Loucy (cell line): ENCODE measurements around the gene EGFL7.

ENCODE experiments used
- H2AFZ ChIP-seq: fragments of 200-600 bp; sonication (generic); 2 replicates; pipeline ENCODE4 v1.6.0; 2016; ENCODE audit warnings: antibody characterized with exemption, mild to moderate bottlenecking, low read length, moderate library complexity
- H3F3A ChIP-seq: fragments of 200-600 bp; 2 replicates; pipeline ENCODE4 v1.6.0; 2016; ENCODE audit warnings: antibody characterized with exemption, low read depth, mild to moderate bottlenecking
- H3K27me3 ChIP-seq: fragments of 200-600 bp; sonication (generic); 2 replicates; pipeline ENCODE4 v1.6.1; 2014; ENCODE audit warnings: low read length, mild to moderate bottlenecking; ENCODE audit not compliant: insufficient read depth, poor library complexity, severe bottlenecking
- H3K36me3 ChIP-seq: fragments of 200-600 bp; sonication (generic); 2 replicates; pipeline ENCODE4 v1.6.1; 2016; ENCODE audit warnings: low read length; ENCODE audit not compliant: insufficient read depth
- H3K4me1 ChIP-seq: fragments of 200-600 bp; sonication (generic); 2 replicates; pipeline ENCODE4 v1.5.1; 2014; ENCODE audit warnings: low read length, mild to moderate bottlenecking; ENCODE audit not compliant: insufficient read depth, poor library complexity, severe bottlenecking
- H3K4me2 ChIP-seq: fragments of 200-600 bp; sonication (generic); 2 replicates; pipeline ENCODE4 v1.6.0; 2014; ENCODE audit warnings: antibody characterized with exemption, low read length, low read depth, mild to moderate bottlenecking; ENCODE audit not compliant: poor library complexity, severe bottlenecking
- H3K4me3 ChIP-seq: fragments of 200-600 bp; sonication (generic); 2 replicates; pipeline ENCODE4 v1.5.1; 2014; ENCODE audit warnings: low read length, mild to moderate bottlenecking, mixed read lengths; ENCODE audit not compliant: poor library complexity, severe bottlenecking
- H3K79me2 ChIP-seq: fragments of 200-600 bp; sonication (generic); 2 replicates; pipeline ENCODE4 v1.6.1; 2014; ENCODE audit warnings: low read length; ENCODE audit not compliant: insufficient read depth
- H3K9ac ChIP-seq: fragments of 200-600 bp; sonication (generic); 2 replicates; pipeline ENCODE4 v1.6.0; 2014; ENCODE audit warnings: mild to moderate bottlenecking, low read depth, low read length, moderate library complexity; ENCODE audit not compliant: poor library complexity, severe bottlenecking
- H3K9me2 ChIP-seq: fragments of 200-600 bp; sonication (generic); replicated peaks from 2 replicates; pipeline ENCODE4 v1.6.1; 2016; ENCODE audit warnings: low read depth, low read length, mixed read lengths
- H3K9me3 ChIP-seq: fragments of 200-600 bp; sonication (generic); 2 replicates; pipeline ENCODE4 v1.6.1; 2014; ENCODE audit warnings: mild to moderate bottlenecking, antibody characterized with exemption, low read length, low read depth; ENCODE audit not compliant: insufficient read depth
- H4K20me1 ChIP-seq: fragments of 200-600 bp; sonication (generic); 2 replicates; pipeline ENCODE4 v1.6.0; 2014; ENCODE audit warnings: antibody characterized with exemption, low read length, mild to moderate bottlenecking; ENCODE audit not compliant: insufficient read depth, poor library complexity, severe bottlenecking
- CTCF ChIP-seq: fragments of 200-600 bp; sonication (generic); conservative IDR thresholded peaks from 2 replicates; pipeline ENCODE4 v1.5.1; 2014; ENCODE audit warnings: mild to moderate bottlenecking, antibody characterized with exemption, low read length
- EZH2phosphoT487 ChIP-seq: fragments of 200-600 bp; IDR thresholded peaks from 2 replicates; pipeline ENCODE4 v1.6.1; 2018; ENCODE audit warnings: antibody characterized with exemption, mild to moderate bottlenecking, moderate library complexity, borderline replicate concordance

Gene EGFL7

GRCh38 chr9:136719195-136719880 lies 56.6 kb downstream of the EGFL7 start:
- TF ChIP-seq EZH2phosphoT487 (no peak), CTCF (no peak)
- H3K4me3 ChIP-seq: no peak overlapping the region

GRCh38 chr9:136720251-136720897 lies 57.7 kb downstream of the EGFL7 start:
- Histone ChIP-seq H2AFZ (no peak overlapping the region), H4K20me1 (peaks cover 19% of the 10 kb centered on the region), H3K9ac (no peak overlapping the region), H3K9me3 (no peaks in the 10 kb centered on the region), H3K9me2 (no peaks in the 10 kb centered on the region), H3K27me3 (no peaks in the 10 kb centered on the region), H3K36me3 (peaks cover 20% of the 10 kb centered on the region; the same call in 1 of the 2 replicates), H3K79me2 (peaks cover 20% of the 10 kb centered on the region), H3F3A (no peaks in the 10 kb centered on the region), H3K4me1 (peaks cover under 1% of the 10 kb centered on the region), H3K4me3 (no peak overlapping the region), H3K4me2 (no peak overlapping the region)
- no peak for TF ChIP-seq CTCF
- TF ChIP-seq EZH2phosphoT487: no peak

More at GRCh38 chr9:136719195-136719880, 56.6 kb downstream of the EGFL7 start:
- Histone ChIP-seq H3F3A (no peaks in the 10 kb centered on the region), H3K9me2 (no peaks in the 10 kb centered on the region), H3K9me3 (no peaks in the 10 kb centered on the region), H4K20me1 (peaks cover 9% of the 10 kb centered on the region), H3K9ac (no peak overlapping the region), H3K4me2 (no peak overlapping the region), H2AFZ (no peak overlapping the region), H3K27me3 (no peaks in the 10 kb centered on the region), H3K4me1 (no peaks in the 10 kb centered on the region), H3K79me2 (peaks cover 9% of the 10 kb centered on the region), H3K36me3 (peaks cover 13% of the 10 kb centered on the region; the same call in 1 of the 2 replicates)

- Histone ChIP-seq H3K36me3 (peaks cover 26% of the 10 kb centered on the region; the same call in 1 of the 2 replicates), H3K4me3 (no peak overlapping the region), H3K4me1 (peaks cover 5% of the 10 kb centered on the region), H3K79me2 (peaks cover 25% of the 10 kb centered on the region), H3K9ac (no peak overlapping the region), H3K27me3 (no peaks in the 10 kb centered on the region), H2AFZ (no peak overlapping the region), H3K9me3 (no peaks in the 10 kb centered on the region), H3K4me2 (no peak overlapping the region), H3K9me2 (no peaks in the 10 kb centered on the region), H3F3A (no peaks in the 10 kb centered on the region), H4K20me1 (peaks cover 24% of the 10 kb centered on the region)
- no peak for TF ChIP-seq CTCF
- TF ChIP-seq EZH2phosphoT487: no peak
Measured at GRCh38 chr9:136720898-136721338, 58.2 kb downstream of the EGFL7 start.
